Upper lobe of right lung (tissue), 1 donor: ENCODE data around the gene HIF1A. TPM values are rescaled to one million over a fixed set of nuclear protein-coding genes. Genes with fewer than 3 reads are reported as not detected.

Experiments
- ATAC-seq: fragments of 200-7000 bp; cut with Tn5 transposase; one replicate; pipeline ENCODE4 v1.9.1; 2020; ENCODE audit warnings: mild to moderate bottlenecking, moderate library complexity
- DNase-seq: peaks from one replicate; pipeline ENCODE4 v3.0.0-alpha.2; 2020
- H3K27ac ChIP-seq: fragments of 200-600 bp; one replicate; pipeline ENCODE4 v1.8.0; 2022
- H3K27me3 ChIP-seq: fragments of 200-600 bp; one replicate; pipeline ENCODE4 v1.8.0; 2022; ENCODE audit warnings: mild to moderate bottlenecking
- H3K36me3 ChIP-seq: fragments of 200-600 bp; one replicate; pipeline ENCODE4 v1.8.0; 2022
- H3K4me1 ChIP-seq: fragments of 200-600 bp; one replicate; pipeline ENCODE4 v1.8.0; 2022
- H3K4me3 ChIP-seq: fragments of 200-600 bp; one replicate; pipeline ENCODE4 v1.8.0; 2022; ENCODE audit warnings: mild to moderate bottlenecking
- H3K9me3 ChIP-seq: fragments of 200-600 bp; one replicate; pipeline ENCODE4 v1.8.0; 2022
- intact Hi-C: fragments of 100-400 bp; cut with DNase I; formaldehyde crosslinking; loops from one replicate; pipeline ENCODE4 v1.11.0; 2022
- total RNA-seq: library from RNA; stranded (reverse); fragmentation: NEBNext Ultra II Directional; extraction: Animal tissue kit (Norgen Biotek cat#: 25700); gene quantifications from one replicate; pipeline ENCODE4 v1.2.1, GENCODE V29; 2021
- TF ChIP-seq, protein P1 (sequence below): fragments of 200-600 bp; IDR thresholded peaks from one replicate; pipeline ENCODE4 v1.8.0; 2022; ENCODE audit warnings: antibody characterized with exemption
- donor health status: DM: no; HTN: yes; CAD: no; lungs with severe emphysema.

Gene HIF1A
- total RNA-seq, 1 donor from 2014 or later = 108 TPM

DNA sequence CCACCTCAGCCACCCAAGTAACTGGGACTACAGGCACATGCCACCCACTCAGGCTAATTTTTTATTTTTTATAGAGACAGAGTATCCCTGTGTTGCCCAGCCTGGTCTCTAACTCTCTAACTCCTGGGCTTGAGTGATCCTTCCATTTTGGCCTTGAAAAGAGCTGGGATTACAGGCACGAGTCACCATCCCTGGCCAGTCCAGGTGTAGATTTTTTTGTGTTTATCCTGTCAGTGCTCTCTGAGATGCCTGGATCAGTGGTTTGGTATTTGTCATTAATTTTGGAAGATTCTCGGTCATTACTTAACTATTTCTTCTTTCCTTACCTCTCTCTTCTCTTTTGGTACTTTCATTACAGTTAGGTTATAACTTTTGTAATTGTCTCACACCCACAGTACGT is 5.3 kb upstream of the HIF1A start:
- ATAC-seq (no peak), DNase-seq (no peak)
- TF ChIP-seq, protein P1, sequence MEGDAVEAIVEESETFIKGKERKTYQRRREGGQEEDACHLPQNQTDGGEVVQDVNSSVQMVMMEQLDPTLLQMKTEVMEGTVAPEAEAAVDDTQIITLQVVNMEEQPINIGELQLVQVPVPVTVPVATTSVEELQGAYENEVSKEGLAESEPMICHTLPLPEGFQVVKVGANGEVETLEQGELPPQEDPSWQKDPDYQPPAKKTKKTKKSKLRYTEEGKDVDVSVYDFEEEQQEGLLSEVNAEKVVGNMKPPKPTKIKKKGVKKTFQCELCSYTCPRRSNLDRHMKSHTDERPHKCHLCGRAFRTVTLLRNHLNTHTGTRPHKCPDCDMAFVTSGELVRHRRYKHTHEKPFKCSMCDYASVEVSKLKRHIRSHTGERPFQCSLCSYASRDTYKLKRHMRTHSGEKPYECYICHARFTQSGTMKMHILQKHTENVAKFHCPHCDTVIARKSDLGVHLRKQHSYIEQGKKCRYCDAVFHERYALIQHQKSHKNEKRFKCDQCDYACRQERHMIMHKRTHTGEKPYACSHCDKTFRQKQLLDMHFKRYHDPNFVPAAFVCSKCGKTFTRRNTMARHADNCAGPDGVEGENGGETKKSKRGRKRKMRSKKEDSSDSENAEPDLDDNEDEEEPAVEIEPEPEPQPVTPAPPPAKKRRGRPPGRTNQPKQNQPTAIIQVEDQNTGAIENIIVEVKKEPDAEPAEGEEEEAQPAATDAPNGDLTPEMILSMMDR = no peak
- Histone ChIP-seq H3K9me3 (no peaks in the 10 kb centered on the region), H3K27ac (no peak overlapping the region), H3K4me1 (peaks cover 5% of the 10 kb centered on the region), H3K36me3 (no peaks in the 10 kb centered on the region), H3K4me3 (no peak overlapping the region), H3K27me3 (no peaks in the 10 kb centered on the region)
- intact Hi-C loops = no loop called here

DNA sequence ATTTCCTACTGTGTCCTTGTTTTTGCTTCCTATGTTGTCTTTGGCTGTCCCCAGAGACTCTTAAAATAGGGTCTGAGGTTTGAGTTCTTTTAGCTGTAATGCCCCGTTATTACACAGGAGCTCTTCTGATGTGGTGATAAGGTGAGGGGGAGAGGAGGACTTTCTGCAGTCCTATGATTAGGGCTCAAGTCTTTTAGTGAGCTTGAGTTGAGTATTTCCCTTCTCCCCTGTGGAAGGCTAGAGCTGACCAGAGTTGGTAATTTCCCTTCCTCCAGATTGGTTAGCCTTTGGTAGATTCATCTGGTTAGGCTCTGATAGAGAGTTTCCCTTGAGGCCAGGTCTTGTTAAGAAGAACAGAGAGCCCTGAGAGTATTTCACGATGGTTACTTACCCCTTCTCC is 4.3 kb upstream of the HIF1A start:
- no peaks in the 10 kb centered on the region for H3K36me3 ChIP-seq
- no peaks in the 10 kb centered on the region for H3K9me3 ChIP-seq
- peaks cover 5% of the 10 kb centered on the region for H3K4me1 ChIP-seq
- ATAC-seq (no peak), DNase-seq (no peak)
- no peak overlapping the region for H3K4me3 ChIP-seq
- intact Hi-C loops = no loop called here
- H3K27ac ChIP-seq = no peak overlapping the region
- TF ChIP-seq, protein P1 = no peak
- no peaks in the 10 kb centered on the region for H3K27me3 ChIP-seq

DNA sequence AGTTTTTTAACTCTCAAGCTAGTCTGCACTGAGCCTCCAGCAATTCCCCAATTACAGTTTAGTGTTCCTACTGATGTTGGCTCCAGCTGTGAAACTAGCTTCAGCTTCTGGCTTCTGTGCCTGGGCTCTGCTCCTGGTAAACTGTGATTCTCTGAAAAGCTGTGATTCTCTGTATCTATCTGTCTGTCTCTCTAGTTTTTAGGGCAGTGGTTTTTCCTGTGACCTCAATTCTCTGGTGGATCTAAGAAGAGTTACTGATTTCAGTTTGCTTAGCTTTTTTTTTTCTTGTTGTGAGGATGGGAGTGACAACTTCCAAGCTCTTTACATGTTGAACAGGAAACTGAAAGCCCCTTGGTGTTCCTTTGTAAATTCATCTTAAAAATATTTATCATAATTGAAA is 3.8 kb upstream of the HIF1A start:
- peaks cover 5% of the 10 kb centered on the region for H3K4me1 ChIP-seq
- H3K27me3 ChIP-seq = no peaks in the 10 kb centered on the region
- ATAC-seq (no peak), DNase-seq (no peak)
- no peaks in the 10 kb centered on the region for H3K36me3 ChIP-seq
- intact Hi-C loops = no loop called here
- no peaks in the 10 kb centered on the region for H3K9me3 ChIP-seq
- TF ChIP-seq, protein P1 = no peak
- no peak overlapping the region for H3K4me3 ChIP-seq
- no peak overlapping the region for H3K27ac ChIP-seq

DNA sequence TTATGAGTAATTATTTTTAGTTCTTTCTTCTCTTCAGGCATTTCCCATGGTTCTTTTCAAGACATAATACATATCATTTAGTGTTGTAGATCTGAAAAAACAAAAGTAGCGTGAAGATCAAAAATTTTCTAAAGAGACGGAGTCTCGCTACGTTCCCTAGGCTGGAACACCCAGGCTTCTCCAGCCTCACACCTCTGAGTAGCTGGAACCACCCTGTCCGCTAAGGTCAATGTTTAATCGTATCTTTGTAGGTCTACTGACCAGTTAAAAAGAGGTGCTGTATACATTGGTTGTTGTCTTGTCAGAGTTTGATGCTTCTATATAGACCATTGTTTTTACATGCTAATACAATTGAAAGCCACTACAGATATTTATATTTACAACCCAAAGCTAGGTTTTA is 1.3 kb upstream of the HIF1A start:
- ATAC-seq = no peak
- no peaks in the 10 kb centered on the region for H3K9me3 ChIP-seq
- no peak overlapping the region for H3K4me3 ChIP-seq
- intact Hi-C loops = no loop called here
- H3K27ac ChIP-seq = no peak overlapping the region
- H3K36me3 ChIP-seq = no peaks in the 10 kb centered on the region
- TF ChIP-seq, protein P1 = no peak
- DNase-seq = no peak
- H3K4me1 ChIP-seq = peaks cover 17% of the 10 kb centered on the region
- H3K27me3 ChIP-seq = no peaks in the 10 kb centered on the region

DNA sequence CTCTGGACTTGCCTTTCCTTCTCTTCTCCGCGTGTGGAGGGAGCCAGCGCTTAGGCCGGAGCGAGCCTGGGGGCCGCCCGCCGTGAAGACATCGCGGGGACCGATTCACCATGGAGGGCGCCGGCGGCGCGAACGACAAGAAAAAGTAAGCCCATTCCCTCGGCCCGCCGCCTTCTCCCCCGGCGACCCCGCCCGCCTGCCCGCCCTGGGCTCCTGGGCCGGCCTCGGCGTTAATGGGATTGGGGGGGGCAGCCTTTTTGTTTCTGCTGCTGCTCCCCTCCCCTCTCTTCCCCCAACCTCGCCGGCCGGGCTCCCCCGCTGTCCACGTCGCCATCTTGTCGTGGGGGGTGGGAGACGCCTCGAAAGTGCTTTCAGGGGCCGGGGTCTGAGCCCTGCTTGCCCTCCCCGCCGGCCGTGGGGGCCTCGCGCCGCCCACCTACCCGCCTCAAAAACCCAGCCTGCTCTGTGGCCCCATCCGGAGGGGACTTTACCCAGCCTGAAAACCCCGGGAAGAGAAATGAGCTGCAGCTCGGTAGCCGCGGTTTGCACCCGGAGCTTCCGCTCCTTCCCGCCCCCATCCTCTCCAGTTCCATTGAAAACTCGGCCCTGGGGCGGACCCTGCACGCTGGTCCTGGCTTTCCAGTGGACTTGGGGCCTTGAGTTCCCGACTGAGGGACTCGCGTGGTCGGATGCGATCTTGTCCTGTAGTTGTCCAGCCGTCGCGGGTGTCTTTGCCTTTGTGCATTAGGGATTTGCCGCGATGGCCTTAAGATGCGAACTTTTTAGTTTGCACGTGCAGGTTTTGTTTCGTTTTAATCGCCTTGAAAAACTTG is 598 bp downstream of the HIF1A start:
- peak overlapping the region; percentile 97 for H3K27ac ChIP-seq
- TF ChIP-seq, protein P1 = no peak
- H3K4me1 ChIP-seq = peaks cover 21% of the 10 kb centered on the region
- H3K4me3 ChIP-seq = peak overlapping the region; percentile 89
- H3K27me3 ChIP-seq = no peaks in the 10 kb centered on the region
- no peaks in the 10 kb centered on the region for H3K9me3 ChIP-seq
- no peaks in the 10 kb centered on the region for H3K36me3 ChIP-seq
- intact Hi-C loops = no loop called here
- DNase-seq (peak; percentile 83), ATAC-seq (peak; percentile 35)
